SK-N-SH (cell line): ENCODE results near the gene TIMM23B.
"Not testable (repeated sequence)": the region's sequence is repeated elsewhere in the genome, so short reads cannot be mapped to it uniquely, and the experiment has no call there.

Experiments used
- EP300 ChIP-seq, 2 experiments: IDR thresholded peaks; 2 replicates each; pipeline versions ENCODE4 v1.4.0 to v1.6.1; 2012; ENCODE audit warnings: borderline replicate concordance in 1 of 2, low read depth in 1 of 2, low read length in 1 of 2
- MEF2A ChIP-seq: IDR thresholded peaks from 2 replicates; pipeline ENCODE4 v1.4.0; 2012; ENCODE audit warnings: low read depth, borderline replicate concordance
- POLR2AphosphoS5 ChIP-seq: IDR thresholded peaks from 2 replicates; pipeline ENCODE4 v1.6.1; 2012; ENCODE audit warnings: low read depth, low read length
- TEAD4 ChIP-seq: IDR thresholded peaks from 2 replicates; pipeline ENCODE4 v1.4.0; 2012; ENCODE audit warnings: mild to moderate bottlenecking, borderline replicate concordance; ENCODE audit not compliant: insufficient read depth
- TF ChIP-seq, protein P1 (sequence below): fragments of 200-600 bp; sonication (generic); IDR thresholded peaks from 2 replicates; pipeline ENCODE4 v1.6.1; 2017; ENCODE audit warnings: antibody characterized with exemption, mild to moderate bottlenecking, moderate library complexity

DNA sequence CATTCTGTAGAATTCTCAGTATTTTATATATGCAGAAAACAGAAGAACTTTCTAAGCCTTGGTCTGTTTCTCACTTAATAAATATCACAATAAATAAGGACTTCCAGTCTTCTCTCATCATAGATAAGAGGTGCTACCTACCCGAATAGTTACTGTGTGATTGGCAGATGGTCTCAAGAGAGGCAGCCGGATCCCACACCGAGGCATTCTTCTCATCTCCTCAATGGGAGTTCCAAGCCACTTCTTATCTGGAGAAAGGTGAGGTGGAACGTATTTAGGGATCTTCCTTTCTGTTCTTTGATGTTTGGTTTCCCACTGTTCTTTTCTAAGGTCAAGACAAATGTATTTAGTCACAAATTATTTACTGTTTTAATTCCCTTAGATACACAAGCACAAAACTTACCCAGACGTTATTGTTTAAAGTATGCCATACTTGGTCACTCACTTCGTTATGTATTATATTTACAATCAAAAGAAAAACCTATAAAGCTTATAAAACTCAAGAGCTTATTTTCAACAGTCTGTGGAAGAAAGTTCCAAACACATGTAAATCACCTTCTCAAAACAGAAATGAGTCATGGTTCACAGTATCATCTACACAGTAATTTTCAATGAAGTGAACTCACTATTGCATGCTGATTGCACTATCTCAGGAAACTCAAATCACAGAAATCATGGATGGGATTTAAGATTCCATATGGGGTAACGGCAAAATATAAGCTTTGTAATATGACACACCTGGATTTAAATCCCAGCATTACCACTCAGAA is 9.7 kb upstream of the TIMM23B start:
- TF ChIP-seq MEF2A; EP300 (IDR thresholded peaks at IDR 0.05; ENCODE audit: borderline replicate concordance in 1 of 2, low read depth in 1 of 2, low read length in 1 of 2); POLR2AphosphoS5; TEAD4: not testable (repeated sequence)
- TF ChIP-seq, protein P1, sequence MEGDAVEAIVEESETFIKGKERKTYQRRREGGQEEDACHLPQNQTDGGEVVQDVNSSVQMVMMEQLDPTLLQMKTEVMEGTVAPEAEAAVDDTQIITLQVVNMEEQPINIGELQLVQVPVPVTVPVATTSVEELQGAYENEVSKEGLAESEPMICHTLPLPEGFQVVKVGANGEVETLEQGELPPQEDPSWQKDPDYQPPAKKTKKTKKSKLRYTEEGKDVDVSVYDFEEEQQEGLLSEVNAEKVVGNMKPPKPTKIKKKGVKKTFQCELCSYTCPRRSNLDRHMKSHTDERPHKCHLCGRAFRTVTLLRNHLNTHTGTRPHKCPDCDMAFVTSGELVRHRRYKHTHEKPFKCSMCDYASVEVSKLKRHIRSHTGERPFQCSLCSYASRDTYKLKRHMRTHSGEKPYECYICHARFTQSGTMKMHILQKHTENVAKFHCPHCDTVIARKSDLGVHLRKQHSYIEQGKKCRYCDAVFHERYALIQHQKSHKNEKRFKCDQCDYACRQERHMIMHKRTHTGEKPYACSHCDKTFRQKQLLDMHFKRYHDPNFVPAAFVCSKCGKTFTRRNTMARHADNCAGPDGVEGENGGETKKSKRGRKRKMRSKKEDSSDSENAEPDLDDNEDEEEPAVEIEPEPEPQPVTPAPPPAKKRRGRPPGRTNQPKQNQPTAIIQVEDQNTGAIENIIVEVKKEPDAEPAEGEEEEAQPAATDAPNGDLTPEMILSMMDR = not testable (repeated sequence)
